NOMO-1 treated with dmso at 0.1 percent for 144 hours (cell line): Measurements from ENCODE around the gene KCNJ10.

Experiments used
- DNase-seq: peaks from one replicate; lab custom pipeline; 2025; ENCODE audit not compliant: unreplicated experiment; lab: John Stamatoyannopoulos, UW

The KCNJ10 gene

GRCh38 chr1:159992161-159992560 lies 77.8 kb downstream of the KCNJ10 start:
- no peak for DNase-seq

- DNase-seq = peak; percentile 66
These were observed 78.4 kb downstream of the KCNJ10 start for GRCh38 chr1:159991513-159991912.

GRCh38 chr1:159990005-159990404 lies 80.0 kb downstream of the KCNJ10 start:
- no peak for DNase-seq

GRCh38 chr1:159989581-159989980 lies 80.4 kb downstream of the KCNJ10 start:
- DNase-seq = no peak

GRCh38 chr1:159988006-159988405 lies 82.0 kb downstream of the KCNJ10 start:
- DNase-seq = no peak

GRCh38 chr1:159987186-159987585 lies 82.8 kb downstream of the KCNJ10 start:
- no peak for DNase-seq

GRCh38 chr1:159986531-159986930 lies 83.4 kb downstream of the KCNJ10 start:
- DNase-seq = no peak

GRCh38 chr1:159986093-159986492 lies 83.9 kb downstream of the KCNJ10 start:
- DNase-seq = no peak

- no peak for DNase-seq
These were observed 84.5 kb downstream of the KCNJ10 start for GRCh38 chr1:159985473-159985872.

GRCh38 chr1:159983681-159984080 lies 86.3 kb downstream of the KCNJ10 start:
- no peak for DNase-seq

- DNase-seq = no peak
These were observed 87.7 kb downstream of the KCNJ10 start for GRCh38 chr1:159982280-159982679.

- no peak for DNase-seq
These were observed 88.5 kb downstream of the KCNJ10 start for GRCh38 chr1:159981351-159982055.

GRCh38 chr1:159980786-159981185 lies 89.2 kb downstream of the KCNJ10 start:
- no peak for DNase-seq

- no peak for DNase-seq
These were observed 89.9 kb downstream of the KCNJ10 start for GRCh38 chr1:159980076-159980475.

- DNase-seq = no peak
These were observed 90.7 kb downstream of the KCNJ10 start for GRCh38 chr1:159979257-159979656.

- DNase-seq = no peak
These were observed 91.9 kb downstream of the KCNJ10 start for GRCh38 chr1:159978107-159978398.

- no peak for DNase-seq
These were observed 92.4 kb downstream of the KCNJ10 start for GRCh38 chr1:159977364-159978106.

- no peak for DNase-seq
These were observed 95.5 kb downstream of the KCNJ10 start for GRCh38 chr1:159974350-159974965.

GRCh38 chr1:159973350-159973940 lies 96.5 kb downstream of the KCNJ10 start:
- DNase-seq = no peak

GRCh38 chr1:159972443-159973205 lies 97.3 kb downstream of the KCNJ10 start:
- DNase-seq = no peak

- no peak for DNase-seq
These were observed 99.0 kb downstream of the KCNJ10 start for GRCh38 chr1:159970932-159971342.
